Activated CD8-positive, alpha-beta memory T cell treated with anti-CD3 and anti-CD28 coated beads, Interleukin-2, amount 10 ng/mL, durations not matched to agents 7 days and 5 days (primary cell): Measurements from ENCODE around the gene GLP2R. TPM values are rescaled to one million over a fixed set of nuclear protein-coding genes. Genes with fewer than 3 reads are reported as not detected.

Source experiments
- ATAC-seq: fragments of 150-1000 bp; cut with Tn5 transposase; one replicate; pipeline ENCODE4 v1.10.0; 2021; ENCODE audit warnings: moderate library complexity
- CTCF ChIA-PET: fragments of 350-600 bp; sonication (Branson Sonifier 250); formaldehyde crosslinking; loops from one replicate; lab custom pipeline; 2021; ENCODE audit warnings: antibody characterized with exemption; lab: Charles Lee
- DNase-seq: peaks from one replicate; pipeline ENCODE4 v3.0.0-alpha.2; 2020
- H3K27ac Mint-ChIP-seq: one replicate; pipeline ENCODE4 v1.8.0; 2021; ENCODE audit warnings: mild to moderate bottlenecking, mixed read lengths
- H3K27me3 Mint-ChIP-seq: one replicate; pipeline ENCODE4 v1.8.0; 2021; ENCODE audit warnings: mixed read lengths
- H3K36me3 Mint-ChIP-seq: one replicate; pipeline ENCODE4 v1.8.0; 2021; ENCODE audit warnings: mild to moderate bottlenecking, mixed read lengths
- H3K4me1 Mint-ChIP-seq: one replicate; pipeline ENCODE4 v1.8.0; 2021; ENCODE audit warnings: mixed read lengths
- H3K4me3 Mint-ChIP-seq: one replicate; pipeline ENCODE4 v1.8.0; 2021; ENCODE audit warnings: mild to moderate bottlenecking, moderate library complexity, mixed read lengths
- H3K9me3 Mint-ChIP-seq: one replicate; pipeline ENCODE4 v1.8.0; 2022; ENCODE audit warnings: low read depth, mixed read lengths
- total RNA-seq, 2 experiments: library from RNA; stranded (reverse); gene quantifications; one replicate each; pipeline ENCODE4 v1.2.3, GENCODE V29; 2021

The GLP2R gene
- total RNA-seq, 2 experiments from 2014 or later = not detected

DNA sequence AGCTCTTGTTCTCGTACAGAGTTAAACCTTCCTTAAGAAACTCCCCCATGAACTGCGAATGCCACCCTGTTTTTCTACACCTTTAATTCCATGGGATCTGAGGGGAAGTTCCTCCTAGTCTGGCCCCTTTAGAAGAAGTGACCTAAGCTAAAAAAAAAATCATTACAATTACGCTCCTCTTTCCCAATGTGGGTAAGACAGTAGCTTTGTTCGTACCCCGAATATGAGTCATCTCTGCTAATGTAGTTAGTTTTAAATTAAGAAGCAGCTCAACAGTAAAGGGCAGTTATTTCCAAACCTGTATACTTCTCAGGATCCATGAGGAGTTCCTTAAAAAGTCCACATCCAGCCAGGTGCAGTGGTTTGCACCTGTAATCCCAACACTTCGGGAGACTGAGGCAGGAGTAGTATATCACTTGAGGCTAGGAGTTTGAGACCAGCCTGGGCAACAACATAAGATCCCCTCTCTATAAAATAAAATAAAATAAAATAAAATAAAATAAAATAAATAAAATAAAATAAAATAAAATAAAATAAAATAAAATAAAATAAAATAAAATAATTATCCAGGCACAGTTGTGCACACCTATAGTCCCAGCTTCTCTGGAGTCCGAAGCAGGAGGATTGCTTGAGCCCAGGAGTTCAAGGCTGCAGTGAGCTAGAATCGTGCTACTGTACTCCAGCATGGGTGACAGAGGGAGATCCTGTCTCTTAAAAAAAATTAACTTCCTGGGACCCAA, 53.2 kb downstream of the GLP2R start:
- no peaks in the 10 kb centered on the region for H3K36me3 Mint-ChIP-seq
- peaks cover 8% of the 10 kb centered on the region for H3K9me3 Mint-ChIP-seq
- ATAC-seq (no peak), DNase-seq (no peak)
- CTCF ChIA-PET = interaction anchor here (1.2 kb wide), 1 partner anchor 10 kb away, joined by 3 read pairs; no protein-coding TSS in a partner anchor
- H3K27me3 Mint-ChIP-seq = no peaks in the 10 kb centered on the region
- no peak overlapping the region for H3K27ac Mint-ChIP-seq
- no peak overlapping the region for H3K4me3 Mint-ChIP-seq
- H3K4me1 Mint-ChIP-seq = no peaks in the 10 kb centered on the region

DNA sequence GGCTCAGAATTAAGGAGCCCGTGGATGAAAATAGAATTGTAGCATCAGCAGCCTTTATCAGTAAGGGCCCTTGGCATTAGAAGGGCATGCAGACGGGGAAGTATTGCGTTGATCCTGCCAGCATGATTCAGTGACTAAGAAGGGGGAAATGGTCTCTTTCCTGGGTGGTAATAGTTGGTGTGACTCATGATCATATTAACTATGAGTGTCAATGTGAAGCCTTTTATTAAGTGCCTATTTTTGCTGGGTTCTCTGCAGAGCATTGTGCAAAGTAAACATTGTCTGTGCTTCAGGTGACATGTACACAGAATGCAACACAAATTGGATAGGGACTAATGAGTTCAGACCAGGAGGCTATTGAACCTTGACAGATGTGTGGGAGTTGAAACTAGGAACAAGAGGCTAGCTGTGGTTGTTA, 54.9 kb downstream of the GLP2R start:
- Mint-ChIP-seq H3K27me3 (no peaks in the 10 kb centered on the region), H3K4me3 (no peak overlapping the region), H3K27ac (no peak overlapping the region), H3K4me1 (no peaks in the 10 kb centered on the region), H3K9me3 (peaks cover 8% of the 10 kb centered on the region), H3K36me3 (no peaks in the 10 kb centered on the region)
- CTCF ChIA-PET = interaction anchor here (1.1 kb wide), 1 partner anchor 9 kb away, joined by 3 read pairs; no protein-coding TSS in a partner anchor
- DNase-seq = no peak
- ATAC-seq = no peak

GRCh38 chr17:9883451-9883850, 57.7 kb downstream of the GLP2R start:
- no peaks in the 10 kb centered on the region for H3K36me3 Mint-ChIP-seq
- no peaks in the 10 kb centered on the region for H3K27me3 Mint-ChIP-seq
- ATAC-seq (no peak), DNase-seq (no peak)
- no peak overlapping the region for H3K4me3 Mint-ChIP-seq
- H3K9me3 Mint-ChIP-seq = peaks cover 8% of the 10 kb centered on the region
- no peaks in the 10 kb centered on the region for H3K4me1 Mint-ChIP-seq
- H3K27ac Mint-ChIP-seq = no peak overlapping the region
- CTCF ChIA-PET = no interaction called here

GRCh38 chr17:9886141-9886930, 60.6 kb downstream of the GLP2R start:
- Mint-ChIP-seq H3K27me3 (no peaks in the 10 kb centered on the region), H3K36me3 (no peaks in the 10 kb centered on the region), H3K4me1 (no peaks in the 10 kb centered on the region), H3K4me3 (no peak overlapping the region), H3K9me3 (peaks cover 8% of the 10 kb centered on the region), H3K27ac (no peak overlapping the region)
- ATAC-seq = no peak
- DNase-seq = no peak
- CTCF ChIA-PET = no interaction called here

GRCh38 chr17:9887508-9887907, 61.8 kb downstream of the GLP2R start:
- no peak for ATAC-seq
- no peaks in the 10 kb centered on the region for H3K36me3 Mint-ChIP-seq
- H3K27me3 Mint-ChIP-seq = no peaks in the 10 kb centered on the region
- no peak overlapping the region for H3K27ac Mint-ChIP-seq
- CTCF ChIA-PET = no interaction called here
- H3K4me3 Mint-ChIP-seq = no peak overlapping the region
- DNase-seq = no peak
- peaks cover 5% of the 10 kb centered on the region for H3K9me3 Mint-ChIP-seq
- H3K4me1 Mint-ChIP-seq = no peaks in the 10 kb centered on the region

- Mint-ChIP-seq H3K36me3 (no peaks in the 10 kb centered on the region), H3K27ac (no peak overlapping the region), H3K4me3 (no peak overlapping the region), H3K27me3 (peaks cover 3% of the 10 kb centered on the region), H3K9me3 (no peaks in the 10 kb centered on the region), H3K4me1 (no peaks in the 10 kb centered on the region)
- CTCF ChIA-PET = interaction anchor here (1.6 kb wide), 1 partner anchor 11 kb away, joined by 3 read pairs; no protein-coding TSS in a partner anchor
- no peak for DNase-seq
- no peak for ATAC-seq
Observed at GRCh38 chr17:9890124-9890523, 64.4 kb downstream of the GLP2R start.

DNA sequence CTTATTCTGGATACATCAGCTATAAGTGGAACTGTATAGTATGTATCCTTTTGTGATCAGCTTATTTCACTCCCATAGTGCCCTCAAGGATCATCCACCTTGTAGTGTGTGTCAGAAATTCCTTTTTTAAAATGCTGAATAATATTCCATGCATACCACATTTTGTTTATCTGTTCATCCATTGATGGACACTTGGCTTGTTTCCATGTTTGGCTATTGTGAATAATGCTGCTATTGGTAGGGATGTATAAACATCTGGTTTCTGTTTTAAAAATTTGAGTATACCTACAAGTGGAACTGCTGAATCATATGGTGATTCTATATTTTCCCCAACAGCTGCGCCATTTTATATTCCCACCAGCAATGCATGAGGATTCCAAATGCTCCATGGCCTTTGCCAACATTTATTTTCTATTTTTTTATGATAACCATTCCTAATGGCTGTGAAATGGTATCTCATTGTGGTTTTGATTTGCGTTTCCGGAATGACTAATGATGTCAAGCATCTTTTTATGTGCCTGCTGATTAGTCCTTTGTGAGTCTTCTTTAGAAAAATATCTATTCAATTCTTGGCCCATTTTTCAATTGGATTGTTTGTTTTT, 67.8 kb downstream of the GLP2R start:
- Mint-ChIP-seq H3K4me1 (no peaks in the 10 kb centered on the region), H3K27ac (no peak overlapping the region), H3K36me3 (no peaks in the 10 kb centered on the region), H3K27me3 (peaks cover 3% of the 10 kb centered on the region), H3K9me3 (no peaks in the 10 kb centered on the region), H3K4me3 (no peak overlapping the region)
- DNase-seq (no peak), ATAC-seq (no peak)
- CTCF ChIA-PET = no interaction called here

- Mint-ChIP-seq H3K27me3 (peaks cover 3% of the 10 kb centered on the region), H3K4me1 (no peaks in the 10 kb centered on the region), H3K4me3 (no peak overlapping the region), H3K9me3 (no peaks in the 10 kb centered on the region), H3K36me3 (no peaks in the 10 kb centered on the region), H3K27ac (no peak overlapping the region)
- ATAC-seq (no peak), DNase-seq (no peak)
- CTCF ChIA-PET = no interaction called here
Observed at GRCh38 chr17:9894231-9894630, 68.5 kb downstream of the GLP2R start.

GRCh38 chr17:9895923-9896322, 70.2 kb downstream of the GLP2R start:
- Mint-ChIP-seq H3K36me3 (no peaks in the 10 kb centered on the region), H3K4me3 (no peak overlapping the region), H3K9me3 (no peaks in the 10 kb centered on the region), H3K27ac (no peak overlapping the region), H3K27me3 (peaks cover 7% of the 10 kb centered on the region), H3K4me1 (no peaks in the 10 kb centered on the region)
- DNase-seq (no peak), ATAC-seq (no peak)
- CTCF ChIA-PET = no interaction called here

DNA sequence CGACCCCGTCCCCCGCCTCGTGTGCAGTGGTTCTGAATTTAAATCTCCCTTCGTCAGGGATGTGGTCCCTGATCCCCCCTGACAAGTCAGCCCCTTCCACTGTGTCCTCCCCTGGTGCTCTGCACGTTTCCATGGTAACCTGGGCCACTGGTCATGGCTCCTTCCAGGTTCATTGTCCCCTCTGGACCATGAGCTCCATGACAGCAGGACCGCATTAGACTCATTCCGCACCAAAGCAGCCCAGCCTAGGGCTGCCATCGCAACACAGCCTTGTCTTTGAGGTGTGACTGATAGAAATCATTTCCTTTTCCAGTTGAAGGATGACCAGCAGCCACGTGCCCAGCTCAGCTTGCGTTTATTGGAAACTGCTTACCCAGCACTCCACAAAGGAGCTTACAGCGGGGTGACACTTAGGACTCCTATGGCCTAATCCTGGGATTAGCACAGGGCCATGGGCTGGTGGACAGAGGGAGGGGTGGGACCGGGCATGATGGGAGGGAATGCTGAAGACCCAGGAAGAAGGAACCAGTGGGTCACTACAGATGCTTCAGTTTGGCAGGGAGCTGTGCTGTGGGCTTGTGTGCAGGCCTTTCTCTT, 71.7 kb downstream of the GLP2R start:
- Mint-ChIP-seq H3K27me3 (peaks cover 11% of the 10 kb centered on the region), H3K36me3 (no peaks in the 10 kb centered on the region), H3K27ac (no peak overlapping the region), H3K4me3 (no peak overlapping the region), H3K9me3 (no peaks in the 10 kb centered on the region), H3K4me1 (no peaks in the 10 kb centered on the region)
- ATAC-seq = no peak
- DNase-seq = no peak
- CTCF ChIA-PET = no interaction called here

GRCh38 chr17:9898812-9899211, 73.1 kb downstream of the GLP2R start:
- CTCF ChIA-PET = no interaction called here
- DNase-seq (no peak), ATAC-seq (no peak)
- Mint-ChIP-seq H3K9me3 (no peaks in the 10 kb centered on the region), H3K36me3 (no peaks in the 10 kb centered on the region), H3K4me1 (no peaks in the 10 kb centered on the region), H3K4me3 (no peak overlapping the region), H3K27me3 (peaks cover 8% of the 10 kb centered on the region), H3K27ac (no peak overlapping the region)

GRCh38 chr17:9899280-9900043, 73.7 kb downstream of the GLP2R start:
- H3K36me3 Mint-ChIP-seq = no peaks in the 10 kb centered on the region
- H3K4me3 Mint-ChIP-seq = no peak overlapping the region
- H3K9me3 Mint-ChIP-seq = no peaks in the 10 kb centered on the region
- peaks cover 8% of the 10 kb centered on the region for H3K27me3 Mint-ChIP-seq
- H3K27ac Mint-ChIP-seq = no peak overlapping the region
- no peak for DNase-seq
- ATAC-seq = no peak
- CTCF ChIA-PET = no interaction called here
- H3K4me1 Mint-ChIP-seq = no peaks in the 10 kb centered on the region
